Measurements from ENCODE around the gene SORCS2. TPM values are rescaled to one million over a fixed set of nuclear protein-coding genes. Genes with fewer than 3 reads are reported as not detected.

SORCS2 gene
- total RNA-seq, 2 donors from 2014 or later = not detected

DNA sequence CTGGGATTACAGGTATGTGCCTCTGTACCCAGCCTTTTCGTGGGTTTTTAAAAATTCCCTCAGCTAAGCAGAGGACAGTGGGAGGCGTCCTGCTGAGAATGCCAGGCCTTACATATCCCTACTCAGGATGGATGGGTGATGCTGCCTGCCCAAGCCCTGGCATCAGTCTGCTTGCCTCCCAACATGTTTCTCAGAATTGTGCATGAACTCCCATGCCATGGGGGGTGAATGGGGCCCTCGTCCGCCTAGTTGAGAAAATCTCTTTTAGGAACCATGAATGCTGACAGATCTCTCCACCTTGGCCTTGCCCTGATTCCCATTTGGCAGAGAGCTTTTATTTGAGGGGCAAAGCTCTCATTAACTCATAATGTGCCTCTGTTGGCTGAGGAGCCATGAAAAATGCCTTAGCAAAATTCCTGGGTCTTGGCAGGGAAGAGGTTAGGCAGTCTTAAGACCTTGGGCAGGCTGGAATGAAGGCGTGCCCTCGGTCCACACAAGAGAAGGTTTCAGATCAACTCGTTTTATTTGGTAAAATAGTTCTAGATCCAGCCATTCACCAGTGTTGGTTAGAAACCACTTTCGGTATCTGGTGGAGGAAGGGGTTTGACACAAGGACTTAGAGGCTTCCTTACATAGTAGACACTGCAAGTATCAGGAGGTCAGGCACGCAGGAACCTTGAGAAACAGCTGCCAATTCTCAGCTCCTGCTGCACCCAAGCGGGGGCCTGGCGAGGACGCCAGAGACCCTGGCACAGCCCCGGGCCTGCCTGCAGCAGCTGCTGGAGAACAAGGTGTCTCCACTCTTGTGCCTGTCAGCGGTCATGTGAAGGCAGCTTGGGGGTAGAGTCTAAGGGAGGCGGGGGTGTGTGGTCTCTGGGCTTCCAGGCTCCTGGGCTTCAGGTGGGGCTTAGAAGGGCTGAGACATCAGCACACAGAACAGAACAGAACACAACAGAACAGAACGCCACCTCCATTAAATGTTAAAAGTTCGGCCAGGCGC is 435.2 kb downstream of the SORCS2 start:
- DNase-seq (no peak), ATAC-seq (no peak)
- Mint-ChIP-seq H3K36me3 (ENCODE audit: low read depth) (no peaks in the 10 kb centered on the region), H3K27ac (no peak overlapping the region), H3K27me3 (peaks cover 47% of the 10 kb centered on the region), H3K4me3 (no peak overlapping the region), H3K4me1 (no peaks in the 10 kb centered on the region)
- H3K9me3 ChIP-seq (ENCODE audit: control insufficient read depth, low read length, poor library complexity, severe bottlenecking) = no peaks in the 10 kb centered on the region

DNA sequence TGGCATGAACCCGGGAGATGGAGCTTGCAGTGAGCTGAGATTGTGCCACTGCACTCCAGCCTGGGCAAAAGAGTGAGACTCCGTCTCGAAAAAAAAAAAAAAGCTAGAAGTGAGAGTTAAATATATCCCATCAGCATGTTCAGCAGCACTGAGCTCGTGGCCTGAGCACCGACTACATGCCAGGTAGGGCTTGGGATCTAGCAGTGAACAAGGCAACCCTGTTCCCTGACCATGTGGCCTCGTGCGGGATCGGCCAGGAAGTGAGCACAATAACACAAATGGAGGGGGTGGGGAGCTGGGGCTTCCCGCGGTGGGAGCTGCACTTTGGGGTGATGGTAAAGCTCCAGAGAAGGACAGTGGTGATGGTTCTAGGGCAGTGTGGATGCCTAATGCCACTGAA is 436.1 kb downstream of the SORCS2 start:
- no peaks in the 10 kb centered on the region for H3K36me3 Mint-ChIP-seq (ENCODE audit: low read depth)
- no peaks in the 10 kb centered on the region for H3K9me3 ChIP-seq (ENCODE audit: control insufficient read depth, low read length, poor library complexity, severe bottlenecking)
- H3K27ac Mint-ChIP-seq = no peak overlapping the region
- DNase-seq = no peak
- H3K4me1 Mint-ChIP-seq = no peaks in the 10 kb centered on the region
- H3K4me3 Mint-ChIP-seq = no peak overlapping the region
- no peak for ATAC-seq
- peaks cover 49% of the 10 kb centered on the region for H3K27me3 Mint-ChIP-seq

DNA sequence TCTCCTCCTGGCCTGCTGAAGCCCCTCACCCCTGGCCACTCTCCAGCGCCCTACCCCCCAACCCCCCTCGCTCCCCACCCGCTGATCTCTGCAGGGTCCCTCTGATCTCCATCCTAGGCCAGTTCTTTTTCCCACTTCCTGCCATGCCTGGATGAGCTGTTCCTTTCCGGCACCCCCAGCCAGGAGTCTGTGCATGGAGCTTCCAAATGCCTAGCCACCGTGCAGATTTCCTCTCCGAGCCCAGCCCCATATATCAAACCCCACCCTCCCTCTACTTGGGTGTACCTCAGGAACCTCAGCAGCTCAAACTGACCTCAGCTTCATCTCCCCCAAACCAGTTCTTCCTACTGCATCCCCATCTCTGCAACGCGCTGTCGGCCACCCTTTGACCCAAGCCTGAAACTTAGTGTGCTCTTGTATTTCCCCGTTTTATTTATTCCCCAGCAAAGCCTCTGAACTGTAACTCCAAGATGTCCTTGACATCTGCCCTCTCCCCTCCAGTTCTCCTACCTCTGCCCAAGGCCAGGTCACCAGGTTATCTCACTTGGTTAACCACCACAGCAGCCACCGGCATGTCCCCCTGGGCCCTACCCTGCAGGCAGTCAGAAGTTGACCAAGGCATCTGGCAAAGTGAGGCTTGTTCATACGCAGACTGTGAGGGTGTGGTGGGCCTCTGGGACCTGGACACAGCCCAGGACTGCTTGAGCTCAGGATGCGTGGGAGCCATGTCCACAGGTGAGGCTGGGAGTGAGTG is 437.3 kb downstream of the SORCS2 start:
- H3K36me3 Mint-ChIP-seq (ENCODE audit: low read depth) = no peaks in the 10 kb centered on the region
- DNase-seq (no peak), ATAC-seq (no peak)
- H3K27ac Mint-ChIP-seq = no peak overlapping the region
- no peaks in the 10 kb centered on the region for H3K9me3 ChIP-seq (ENCODE audit: control insufficient read depth, low read length, poor library complexity, severe bottlenecking)
- peaks cover 2% of the 10 kb centered on the region for H3K4me1 Mint-ChIP-seq
- no peak overlapping the region for H3K4me3 Mint-ChIP-seq
- H3K27me3 Mint-ChIP-seq = peaks cover 46% of the 10 kb centered on the region

DNA sequence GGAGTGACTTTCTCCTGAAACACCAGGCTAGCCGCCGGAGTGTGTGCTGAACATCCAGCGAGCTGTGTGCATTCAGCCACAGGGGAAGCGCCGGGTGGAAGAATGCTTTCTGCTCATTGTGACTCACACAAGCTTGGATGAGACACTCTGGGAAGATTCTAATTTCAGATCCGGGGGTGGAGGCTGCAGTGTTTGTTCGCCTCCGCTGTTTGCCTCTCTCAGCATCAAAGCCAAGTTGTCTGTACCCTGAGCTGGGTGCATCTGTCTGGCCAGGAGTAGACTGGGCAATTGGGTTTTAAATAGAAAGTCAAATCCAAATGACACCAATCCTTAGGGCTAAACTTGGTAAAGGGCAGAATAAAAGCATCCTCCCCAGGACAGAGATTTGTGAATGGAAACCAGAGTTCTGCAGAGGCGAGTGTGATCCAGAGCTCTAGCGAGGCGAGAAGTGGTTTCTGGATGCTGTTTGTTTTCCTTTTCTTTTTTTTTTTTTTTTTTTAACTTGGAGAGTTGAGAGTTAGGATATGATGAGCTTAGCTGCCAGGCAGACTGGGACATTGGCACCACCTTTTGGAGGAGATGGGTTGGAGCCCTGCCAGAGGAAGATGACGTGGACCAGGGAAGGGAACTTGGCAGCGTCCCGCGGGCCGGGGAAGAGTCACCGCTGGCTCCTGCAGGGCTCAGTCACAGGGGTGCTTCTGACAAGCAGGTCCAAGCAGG is 438.4 kb downstream of the SORCS2 start:
- H3K9me3 ChIP-seq (ENCODE audit: control insufficient read depth, low read length, poor library complexity, severe bottlenecking) = no peaks in the 10 kb centered on the region
- Mint-ChIP-seq H3K4me3 (no peak overlapping the region), H3K27me3 (peaks cover 37% of the 10 kb centered on the region), H3K4me1 (peaks cover 4% of the 10 kb centered on the region), H3K36me3 (ENCODE audit: low read depth) (no peaks in the 10 kb centered on the region), H3K27ac (no peak overlapping the region)
- no peak for ATAC-seq
- DNase-seq = no peak

DNA sequence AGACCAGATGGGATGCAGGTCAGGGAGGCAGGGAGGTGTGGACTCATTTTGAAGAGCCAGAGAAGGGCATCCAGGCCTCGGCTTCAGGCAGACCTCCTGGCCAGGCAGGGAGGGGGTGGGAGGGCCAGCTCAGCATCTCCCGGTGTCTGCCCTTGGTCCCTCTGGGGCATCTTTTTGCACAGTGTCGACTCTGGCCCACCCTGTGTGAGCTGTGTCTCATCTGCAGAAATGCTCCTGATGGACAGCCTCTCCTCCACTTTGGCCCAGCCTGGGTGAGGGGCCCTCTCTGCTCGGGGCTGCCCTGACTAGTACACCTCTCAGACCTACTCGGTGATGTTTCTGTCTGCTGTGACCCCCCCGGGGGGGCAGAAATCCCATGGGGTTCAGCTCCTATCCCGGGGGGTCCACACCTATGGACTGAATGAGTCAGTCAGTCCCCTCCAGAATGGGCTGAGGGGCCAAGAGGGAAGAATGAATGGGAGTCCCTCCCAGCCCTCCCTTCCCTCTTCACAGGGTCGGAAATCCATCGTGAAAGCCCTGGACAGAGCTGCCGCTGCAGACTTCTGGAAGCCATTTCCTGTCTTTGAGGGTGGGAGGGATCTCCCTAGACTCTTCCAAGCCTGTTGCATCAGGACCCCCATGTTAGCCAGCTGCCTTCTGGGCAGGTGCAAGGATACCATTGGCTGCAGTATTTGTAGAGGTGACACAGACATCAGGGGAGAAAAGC is 439.1 kb downstream of the SORCS2 start:
- ATAC-seq = no peak
- no peak for DNase-seq
- no peak overlapping the region for H3K27ac Mint-ChIP-seq
- no peak overlapping the region for H3K4me3 Mint-ChIP-seq
- peaks cover 37% of the 10 kb centered on the region for H3K27me3 Mint-ChIP-seq
- H3K36me3 Mint-ChIP-seq (ENCODE audit: low read depth) = no peaks in the 10 kb centered on the region
- H3K9me3 ChIP-seq (ENCODE audit: control insufficient read depth, low read length, poor library complexity, severe bottlenecking) = no peaks in the 10 kb centered on the region
- peaks cover 4% of the 10 kb centered on the region for H3K4me1 Mint-ChIP-seq

DNA sequence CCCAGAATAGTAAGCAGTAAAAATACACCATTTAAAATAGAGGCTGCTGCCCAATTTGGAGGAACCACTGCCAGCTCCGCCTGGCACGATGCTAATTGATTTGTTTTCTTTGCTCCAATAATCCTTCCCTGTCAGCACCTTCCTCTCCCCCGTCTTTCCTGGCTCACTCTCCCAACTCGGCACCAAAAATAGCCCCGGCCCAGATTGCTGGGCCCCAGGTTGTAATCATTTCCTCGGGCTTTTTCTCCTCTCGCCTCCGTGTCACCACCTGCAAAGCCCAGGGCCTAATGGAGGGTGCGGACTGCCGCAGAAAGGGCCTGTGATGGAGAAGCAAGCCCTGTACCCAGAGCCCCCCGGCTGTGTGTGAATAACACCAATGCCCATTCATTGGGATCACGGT is 440.0 kb downstream of the SORCS2 start:
- Mint-ChIP-seq H3K27me3 (peaks cover 37% of the 10 kb centered on the region), H3K27ac (peak overlapping the region; percentile 47)

DNA sequence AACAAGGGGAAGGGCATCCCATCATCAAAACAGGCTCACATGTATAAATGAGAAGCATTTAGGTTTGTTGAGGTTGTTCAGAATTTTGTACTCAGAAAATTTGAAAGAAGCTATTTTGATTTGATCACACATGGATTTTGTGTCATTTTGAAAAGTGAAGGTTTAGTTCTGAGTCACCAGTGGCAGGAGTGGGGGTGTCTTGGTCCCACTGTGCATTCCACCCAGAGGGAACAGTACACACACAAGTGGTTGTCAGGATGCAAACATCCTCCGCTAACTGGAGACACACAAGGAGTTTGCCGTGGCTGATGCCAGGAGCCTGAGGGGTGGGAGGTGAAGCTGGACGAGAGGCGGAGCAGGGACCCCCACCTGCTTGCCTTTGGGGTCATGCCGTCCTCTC is 440.6 kb downstream of the SORCS2 start:
- H3K9me3 ChIP-seq (ENCODE audit: control insufficient read depth, low read length, poor library complexity, severe bottlenecking) = no peaks in the 10 kb centered on the region
- Mint-ChIP-seq H3K4me3 (no peak overlapping the region), H3K27me3 (peaks cover 33% of the 10 kb centered on the region), H3K27ac (no peak overlapping the region), H3K36me3 (ENCODE audit: low read depth) (no peaks in the 10 kb centered on the region), H3K4me1 (peaks cover 4% of the 10 kb centered on the region)
- DNase-seq (no peak), ATAC-seq (no peak)

More for the DNA sequence above, 440.0 kb downstream of the SORCS2 start:
- Mint-ChIP-seq H3K4me1 (peaks cover 4% of the 10 kb centered on the region), H3K36me3 (ENCODE audit: low read depth) (no peaks in the 10 kb centered on the region), H3K4me3 (no peak overlapping the region)
- DNase-seq = no peak
- H3K9me3 ChIP-seq (ENCODE audit: control insufficient read depth, low read length, poor library complexity, severe bottlenecking) = no peaks in the 10 kb centered on the region
- ATAC-seq = no peak

DNA sequence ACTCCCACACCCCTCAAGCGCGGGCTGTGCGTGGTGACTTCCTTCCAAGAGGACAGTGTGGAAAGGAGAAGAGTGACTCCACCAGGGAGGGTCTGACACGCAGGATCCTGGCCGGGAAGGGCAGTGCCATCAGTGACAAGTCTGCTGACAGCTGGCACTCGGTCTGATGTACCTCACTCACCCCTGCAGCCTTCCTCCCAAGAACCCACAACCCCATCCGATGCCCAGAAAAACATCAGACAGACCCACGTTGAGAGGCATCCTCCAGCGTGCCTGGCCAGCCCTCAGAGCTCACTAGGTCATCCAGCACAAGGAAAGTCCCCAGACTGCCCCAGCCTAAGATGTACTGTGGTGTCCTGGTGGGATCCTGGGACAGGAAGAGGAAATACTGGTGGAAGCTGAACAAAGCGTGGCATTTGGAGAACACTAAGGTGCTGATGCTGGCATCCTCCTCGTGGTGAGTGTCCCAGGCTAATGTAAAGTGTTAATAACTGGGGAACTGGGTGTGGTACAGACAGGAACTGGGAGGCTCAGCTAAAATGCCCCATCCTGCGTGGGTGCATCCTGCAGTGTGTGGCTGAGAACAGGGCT is 442.4 kb downstream of the SORCS2 start:
- Mint-ChIP-seq H3K4me3 (no peak overlapping the region), H3K27me3 (peaks cover 28% of the 10 kb centered on the region), H3K4me1 (peaks cover 4% of the 10 kb centered on the region), H3K27ac (no peak overlapping the region), H3K36me3 (ENCODE audit: low read depth) (no peaks in the 10 kb centered on the region)
- H3K9me3 ChIP-seq (ENCODE audit: control insufficient read depth, low read length, poor library complexity, severe bottlenecking) = no peaks in the 10 kb centered on the region
- DNase-seq (no peak), ATAC-seq (no peak)

DNA sequence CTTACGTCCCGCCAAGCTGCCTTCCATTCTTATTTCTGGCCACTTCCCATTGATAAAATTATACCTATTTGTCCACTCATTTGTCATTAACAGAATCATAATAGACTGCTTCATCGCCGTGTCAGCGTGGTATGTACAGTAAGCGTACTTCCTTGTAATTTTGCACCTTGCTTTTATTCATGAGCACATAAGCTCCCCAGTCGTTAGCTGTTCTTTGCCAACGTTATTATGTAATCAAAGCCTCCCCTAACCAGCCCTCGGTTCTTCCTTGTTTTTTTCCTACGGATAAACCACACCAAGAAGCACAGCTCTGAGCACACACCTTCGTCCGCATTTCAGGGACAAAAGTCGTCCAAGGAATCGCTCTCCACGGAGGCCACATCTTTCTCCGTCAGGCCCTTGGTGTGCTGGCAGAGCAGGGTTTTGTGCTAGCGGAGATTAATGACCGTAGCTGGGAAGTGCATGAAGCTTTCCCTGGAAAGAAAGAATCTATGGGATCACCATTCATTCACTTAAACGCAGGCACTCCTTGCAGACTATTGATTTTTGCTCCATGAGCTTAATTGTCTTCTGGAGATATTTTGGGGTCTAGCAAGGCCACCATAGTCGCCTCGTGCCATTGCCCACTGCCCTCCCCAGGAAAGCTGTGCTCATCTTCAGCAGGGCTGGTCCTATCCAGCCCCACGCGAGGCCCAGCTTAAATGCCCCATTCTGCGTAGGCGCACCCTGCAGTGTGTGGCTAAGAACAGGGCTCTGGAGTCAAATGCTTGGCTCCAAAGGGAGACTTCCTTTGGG is 443.3 kb downstream of the SORCS2 start:
- Mint-ChIP-seq H3K4me3 (no peak overlapping the region), H3K27me3 (peaks cover 26% of the 10 kb centered on the region), H3K4me1 (peaks cover 4% of the 10 kb centered on the region), H3K27ac (no peak overlapping the region), H3K36me3 (ENCODE audit: low read depth) (no peaks in the 10 kb centered on the region)
- DNase-seq (no peak), ATAC-seq (no peak)
- no peaks in the 10 kb centered on the region for H3K9me3 ChIP-seq (ENCODE audit: control insufficient read depth, low read length, poor library complexity, severe bottlenecking)

DNA sequence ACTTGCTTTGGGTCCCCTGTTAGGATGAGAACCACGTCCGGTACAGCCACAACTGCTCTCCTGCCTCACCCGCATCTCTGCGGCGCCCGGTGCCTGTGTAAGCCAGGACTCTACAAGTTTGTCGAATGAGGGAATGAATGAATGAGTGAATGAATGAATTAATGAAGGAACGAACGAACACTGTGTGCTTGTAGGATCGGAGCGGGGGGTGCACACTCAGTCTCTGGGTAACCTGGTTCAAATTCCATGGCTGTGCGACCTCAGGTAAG is 443.8 kb downstream of the SORCS2 start:
- ATAC-seq (no peak), DNase-seq (no peak)
- no peaks in the 10 kb centered on the region for H3K9me3 ChIP-seq (ENCODE audit: control insufficient read depth, low read length, poor library complexity, severe bottlenecking)
- Mint-ChIP-seq H3K4me1 (peaks cover 4% of the 10 kb centered on the region), H3K36me3 (ENCODE audit: low read depth) (no peaks in the 10 kb centered on the region), H3K4me3 (no peak overlapping the region), H3K27ac (no peak overlapping the region), H3K27me3 (peaks cover 21% of the 10 kb centered on the region)

DNA sequence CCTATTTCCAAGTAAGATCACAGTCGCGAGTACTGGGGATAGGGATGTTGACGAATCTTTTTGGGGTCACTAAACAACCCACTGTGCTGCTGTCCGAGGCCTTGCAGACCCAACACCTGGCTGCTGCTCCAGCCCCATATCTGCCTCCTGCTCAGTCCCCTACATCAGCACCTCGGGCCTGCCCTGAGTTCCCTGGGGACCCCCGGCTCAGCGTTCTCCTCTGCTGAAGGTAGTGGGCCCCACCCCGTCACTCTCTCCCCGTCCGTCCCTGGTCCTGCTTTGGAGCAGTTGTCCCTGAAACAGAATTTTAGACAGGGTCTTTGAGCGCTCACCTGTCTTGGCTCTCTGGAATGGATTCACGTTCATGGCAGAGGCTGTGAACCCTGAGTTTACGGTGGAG is 444.8 kb downstream of the SORCS2 start:
- Mint-ChIP-seq H3K4me3 (no peak overlapping the region), H3K27me3 (peaks cover 16% of the 10 kb centered on the region), H3K27ac (no peak overlapping the region), H3K36me3 (ENCODE audit: low read depth) (peaks cover 3% of the 10 kb centered on the region), H3K4me1 (peaks cover 4% of the 10 kb centered on the region)
- H3K9me3 ChIP-seq (ENCODE audit: control insufficient read depth, low read length, poor library complexity, severe bottlenecking) = no peaks in the 10 kb centered on the region
- ATAC-seq (no peak), DNase-seq (no peak)

DNA sequence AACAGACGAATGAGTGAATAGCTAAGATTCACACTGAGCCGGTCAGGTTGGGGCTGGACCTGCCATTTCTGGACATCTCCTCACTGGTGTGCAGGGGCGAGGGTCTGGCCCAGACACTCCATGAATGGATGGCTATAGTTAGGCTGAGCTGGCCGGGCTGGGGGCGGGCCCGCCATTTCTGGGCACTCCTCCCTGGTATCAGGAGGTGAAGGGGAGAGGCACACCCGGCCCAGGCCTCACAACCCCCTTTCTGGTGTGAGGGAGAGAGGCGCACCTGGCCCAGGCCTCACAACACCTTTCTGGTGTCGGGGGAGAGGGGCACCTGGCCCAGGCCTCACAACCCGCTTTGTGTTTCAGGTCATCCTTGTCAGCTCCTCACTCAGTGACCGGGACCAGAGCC is 445.6 kb downstream of the SORCS2 start:
- Mint-ChIP-seq H3K36me3 (ENCODE audit: low read depth) (peaks cover 3% of the 10 kb centered on the region), H3K4me3 (no peak overlapping the region), H3K27me3 (peaks cover 9% of the 10 kb centered on the region), H3K27ac (no peak overlapping the region), H3K4me1 (peaks cover 4% of the 10 kb centered on the region)
- ATAC-seq (no peak), DNase-seq (no peak)
- no peaks in the 10 kb centered on the region for H3K9me3 ChIP-seq (ENCODE audit: control insufficient read depth, low read length, poor library complexity, severe bottlenecking)

Measured in T-helper 17 cell (primary cell).